AG08395 (cell line): Measurements from ENCODE around the gene CHI3L1.
"Not testable (repeated sequence)": the region's sequence is repeated elsewhere in the genome, so short reads cannot be mapped to it uniquely, and the experiment has no call there.

Experiments used
- DNase-seq: peaks from one replicate; pipeline ENCODE4 v3.0.0; 2012; ENCODE audit warnings: mixed read lengths, low spot score

The CHI3L1 gene

GRCh38 chr1:203186446-203187303, at the start of gene CHI3L1:
TSS of gene CHI3L1 (minus strand) at chr1:203186704. CDS start at chr1:203186623, 81 bp downstream.
- DNase-seq: no peak

- not testable (repeated sequence) for DNase-seq
These were observed 48.4 kb upstream of the CHI3L1 start for GRCh38 chr1:203234901-203235300.

- peak; percentile 30 for DNase-seq
These were observed 43.1 kb upstream of the CHI3L1 start, which contains the start of gene CHIT1 for GRCh38 chr1:203229471-203230135. TSS of gene CHIT1 (minus strand) at chr1:203229673. CDS start at chr1:203229636, 37 bp downstream.

- DNase-seq: no peak
These were observed 42.2 kb upstream of the CHI3L1 start for GRCh38 chr1:203228670-203229069.

GRCh38 chr1:203227371-203228083, 41.0 kb upstream of the CHI3L1 start:
- DNase-seq: no peak

GRCh38 chr1:203225071-203225470, 38.6 kb upstream of the CHI3L1 start:
- DNase-seq: no peak

- DNase-seq: no peak
These were observed 36.7 kb upstream of the CHI3L1 start for GRCh38 chr1:203223012-203223775.

GRCh38 chr1:203219934-203220333, 33.4 kb upstream of the CHI3L1 start:
- DNase-seq: no peak

GRCh38 chr1:203219171-203219570, 32.7 kb upstream of the CHI3L1 start:
- DNase-seq: no peak

GRCh38 chr1:203217668-203218067, 31.2 kb upstream of the CHI3L1 start:
- DNase-seq: no peak

- no peak for DNase-seq
These were observed 30.7 kb upstream of the CHI3L1 start for GRCh38 chr1:203217139-203217655.

- DNase-seq: peak; percentile 77
These were observed 30.0 kb upstream of the CHI3L1 start for GRCh38 chr1:203216274-203217138.

- no peak for DNase-seq
These were observed 29.1 kb upstream of the CHI3L1 start for GRCh38 chr1:203215573-203215972.

- DNase-seq: no peak
These were observed 28.4 kb upstream of the CHI3L1 start for GRCh38 chr1:203214871-203215270.

- no peak for DNase-seq
These were observed 26.6 kb upstream of the CHI3L1 start for GRCh38 chr1:203213126-203213525.

GRCh38 chr1:203211812-203212211, 25.3 kb upstream of the CHI3L1 start:
- no peak for DNase-seq

- DNase-seq: no peak
These were observed 24.5 kb upstream of the CHI3L1 start for GRCh38 chr1:203210988-203211387.

- DNase-seq: no peak
These were observed 23.8 kb upstream of the CHI3L1 start for GRCh38 chr1:203210350-203210749.

GRCh38 chr1:203208181-203208580, 21.7 kb upstream of the CHI3L1 start:
- no peak for DNase-seq

- DNase-seq: no peak
These were observed 21.2 kb upstream of the CHI3L1 start for GRCh38 chr1:203207751-203208150.
